Measurements from ENCODE around the gene LIPA. TPM values are rescaled to one million over a fixed set of nuclear protein-coding genes. Genes with fewer than 3 reads are reported as not detected.

Gene LIPA
- total and polyA plus RNA-seq, 9 of the 15 experiments (the other 6 are each of a cell fraction or from before 2014, with no cell fraction given) = 0.07 to 0.40 (median 0.15) TPM; not detected in 1

DNA sequence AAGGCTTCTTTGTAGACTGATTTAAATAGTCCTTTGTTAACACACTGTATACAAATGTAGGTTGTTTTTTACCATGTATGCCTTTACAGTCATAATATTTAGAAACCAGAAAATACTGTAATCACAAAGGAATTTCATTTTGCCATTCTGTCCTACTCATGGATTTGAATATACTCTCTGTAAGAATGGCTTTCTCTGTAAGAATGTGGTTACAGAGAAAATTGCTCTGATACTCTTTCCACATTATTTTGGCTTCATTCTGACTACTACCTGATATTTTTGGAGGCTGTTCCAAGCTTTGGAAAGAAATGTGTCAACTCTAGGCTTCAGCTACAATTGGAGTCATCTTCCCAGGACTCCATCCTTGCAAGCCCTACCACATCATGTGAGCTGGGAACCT lies 68.0 kb downstream of the LIPA start:
- no peak overlapping the region for H3K4me3 ChIP-seq
- intact Hi-C loops (cut with micrococcal nuclease) = no loop called here
- no peaks in the 10 kb centered on the region for H3K9me3 ChIP-seq (replicated peaks; ENCODE audit: control insufficient read depth, insufficient read depth, low read depth, low read length)
- H3K4me1 ChIP-seq (replicated peaks in 1 of 2; ENCODE audit: control insufficient read depth in 2 of 2, insufficient read depth in 2 of 2, low read length in 2 of 2) = no peaks in the 10 kb centered on the region
- H3K36me3 ChIP-seq (ENCODE audit: control insufficient read depth, insufficient read depth, low read length) = no peaks in the 10 kb centered on the region
- POLR2A ChIA-PET = no interaction called here
- BruUV-seq (replicated peaks) = no TSS peak
- H2AFZ ChIP-seq (ENCODE audit: low read depth, low read length) = no peak overlapping the region
- CTCF ChIA-PET (ENCODE audit: low intra/inter-chr PET ratio) = no interaction called here
- no peaks in the 10 kb centered on the region for H4K20me1 ChIP-seq (replicated peaks; ENCODE audit: control insufficient read depth, insufficient read depth, low read length)
- TF ChIP-seq L3MBTL2 (IDR thresholded peaks at IDR 0.05) (no peak), RHOXF2B (CRISPR knock-in tag; conservative IDR thresholded peaks at IDR 0.05) (no peak), TCFL5 (CRISPR knock-in tag; conservative IDR thresholded peaks at IDR 0.05) (no peak), MTA1 (IDR thresholded peaks at IDR 0.05; ENCODE audit: borderline replicate concordance) (no peak), SPI1 (IDR thresholded peaks at IDR 0.05; ENCODE audit: borderline replicate concordance, low read depth, low read length) (no peak), ZNF586 (CRISPR knock-in tag; conservative IDR thresholded peaks at IDR 0.05) (no peak), SRSF3 (IDR thresholded peaks at IDR 0.05; ENCODE audit: insufficient read depth, low read length) (no peak), ZNF3 (CRISPR knock-in tag; IDR thresholded peaks at IDR 0.05) (no peak)
- TF ChIP-seq, protein P1, sequence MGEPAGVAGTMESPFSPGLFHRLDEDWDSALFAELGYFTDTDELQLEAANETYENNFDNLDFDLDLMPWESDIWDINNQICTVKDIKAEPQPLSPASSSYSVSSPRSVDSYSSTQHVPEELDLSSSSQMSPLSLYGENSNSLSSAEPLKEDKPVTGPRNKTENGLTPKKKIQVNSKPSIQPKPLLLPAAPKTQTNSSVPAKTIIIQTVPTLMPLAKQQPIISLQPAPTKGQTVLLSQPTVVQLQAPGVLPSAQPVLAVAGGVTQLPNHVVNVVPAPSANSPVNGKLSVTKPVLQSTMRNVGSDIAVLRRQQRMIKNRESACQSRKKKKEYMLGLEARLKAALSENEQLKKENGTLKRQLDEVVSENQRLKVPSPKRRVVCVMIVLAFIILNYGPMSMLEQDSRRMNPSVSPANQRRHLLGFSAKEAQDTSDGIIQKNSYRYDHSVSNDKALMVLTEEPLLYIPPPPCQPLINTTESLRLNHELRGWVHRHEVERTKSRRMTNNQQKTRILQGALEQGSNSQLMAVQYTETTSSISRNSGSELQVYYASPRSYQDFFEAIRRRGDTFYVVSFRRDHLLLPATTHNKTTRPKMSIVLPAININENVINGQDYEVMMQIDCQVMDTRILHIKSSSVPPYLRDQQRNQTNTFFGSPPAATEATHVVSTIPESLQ (CRISPR knock-in tag; IDR thresholded peaks at IDR 0.05) = no peak
- TF ChIP-seq, protein P2, sequence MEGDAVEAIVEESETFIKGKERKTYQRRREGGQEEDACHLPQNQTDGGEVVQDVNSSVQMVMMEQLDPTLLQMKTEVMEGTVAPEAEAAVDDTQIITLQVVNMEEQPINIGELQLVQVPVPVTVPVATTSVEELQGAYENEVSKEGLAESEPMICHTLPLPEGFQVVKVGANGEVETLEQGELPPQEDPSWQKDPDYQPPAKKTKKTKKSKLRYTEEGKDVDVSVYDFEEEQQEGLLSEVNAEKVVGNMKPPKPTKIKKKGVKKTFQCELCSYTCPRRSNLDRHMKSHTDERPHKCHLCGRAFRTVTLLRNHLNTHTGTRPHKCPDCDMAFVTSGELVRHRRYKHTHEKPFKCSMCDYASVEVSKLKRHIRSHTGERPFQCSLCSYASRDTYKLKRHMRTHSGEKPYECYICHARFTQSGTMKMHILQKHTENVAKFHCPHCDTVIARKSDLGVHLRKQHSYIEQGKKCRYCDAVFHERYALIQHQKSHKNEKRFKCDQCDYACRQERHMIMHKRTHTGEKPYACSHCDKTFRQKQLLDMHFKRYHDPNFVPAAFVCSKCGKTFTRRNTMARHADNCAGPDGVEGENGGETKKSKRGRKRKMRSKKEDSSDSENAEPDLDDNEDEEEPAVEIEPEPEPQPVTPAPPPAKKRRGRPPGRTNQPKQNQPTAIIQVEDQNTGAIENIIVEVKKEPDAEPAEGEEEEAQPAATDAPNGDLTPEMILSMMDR (IDR thresholded peaks at IDR 0.05 in 2 of 3, conservative IDR thresholded peaks at IDR 0.05 in 1 of 3; ENCODE audit: insufficient read depth in 2 of 3, low read depth in 1 of 3, low read length in 3 of 3) = no peak
- TF ChIP-seq, protein P3, sequence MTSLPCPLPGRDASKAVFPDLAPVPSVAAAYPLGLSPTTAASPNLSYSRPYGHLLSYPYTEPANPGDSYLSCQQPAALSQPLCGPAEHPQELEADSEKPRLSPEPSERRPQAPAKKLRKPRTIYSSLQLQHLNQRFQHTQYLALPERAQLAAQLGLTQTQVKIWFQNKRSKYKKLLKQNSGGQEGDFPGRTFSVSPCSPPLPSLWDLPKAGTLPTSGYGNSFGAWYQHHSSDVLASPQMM (CRISPR knock-in tag; IDR thresholded peaks at IDR 0.05) = no peak
- TF ChIP-seq, protein P4, sequence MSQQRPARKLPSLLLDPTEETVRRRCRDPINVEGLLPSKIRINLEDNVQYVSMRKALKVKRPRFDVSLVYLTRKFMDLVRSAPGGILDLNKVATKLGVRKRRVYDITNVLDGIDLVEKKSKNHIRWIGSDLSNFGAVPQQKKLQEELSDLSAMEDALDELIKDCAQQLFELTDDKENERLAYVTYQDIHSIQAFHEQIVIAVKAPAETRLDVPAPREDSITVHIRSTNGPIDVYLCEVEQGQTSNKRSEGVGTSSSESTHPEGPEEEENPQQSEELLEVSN (IDR thresholded peaks at IDR 0.05; ENCODE audit: borderline replicate concordance in 1 of 2, extremely low read depth in 1 of 2, insufficient read depth in 1 of 2, insufficient read length in 1 of 2, low read depth in 1 of 2, low read length in 1 of 2, poor library complexity in 1 of 2, severe bottlenecking in 1 of 2) = no peak
- no peak overlapping the region for H3K4me2 ChIP-seq (ENCODE audit: insufficient read depth, low read length)
- H3K9me1 ChIP-seq (ENCODE audit: control insufficient read depth, insufficient read depth, low read length) = no peaks in the 10 kb centered on the region
- ATAC-seq (no peak), FAIRE-seq (no peak), DNase-seq (ENCODE audit: extremely low read depth in 1 of 4, low spot score in 3 of 4) (no peak)
- H3K27ac ChIP-seq (ENCODE audit: extremely low read depth, low read depth, low read length) = no peak overlapping the region
- no peaks in the 10 kb centered on the region for H3K27me3 ChIP-seq (ENCODE audit: control insufficient read depth in 2 of 2, insufficient read depth in 2 of 2, low read length in 2 of 2)
- no peak overlapping the region for H3K9ac ChIP-seq (ENCODE audit: insufficient read depth in 1 of 2, low read depth in 2 of 2, low read length in 2 of 2)
- H3K79me2 ChIP-seq (ENCODE audit: control insufficient read depth, insufficient read depth, low read length) = no peaks in the 10 kb centered on the region
- in situ Hi-C loops (cut with MboI) = no loop called here

All from K562 (cell line).